ENCODE results near the gene CDC42BPG. TPM values are rescaled to one million over a fixed set of nuclear protein-coding genes. Genes with fewer than 3 reads are reported as not detected.

Gene CDC42BPG
- polyA plus RNA-seq, 1 experiment: 0.02 TPM

- ChIA-PET CTCF (interaction anchor here (0.5 to 1.8 kb wide), 3 partner anchors 15 to 1191 kb away, joined by 3 to 12 read pairs (median 8); no protein-coding TSS in a partner anchor), POLR2A (interaction anchor here (1.2 kb wide), 1 partner anchor 8 kb away, joined by 3 read pairs; no protein-coding TSS in a partner anchor)
- Histone ChIP-seq H3K27me3 (ENCODE audit: control insufficient read depth, insufficient read depth, low read length) (no peaks in the 10 kb centered on the region), H3K9me3 (ENCODE audit: control insufficient read depth, insufficient read depth, low read length) (peaks cover 5% of the 10 kb centered on the region; the same call in 1 of the 2 replicates), H3K27ac (ENCODE audit: low read depth, low read length) (no peak overlapping the region), H3K4me3 (ENCODE audit: low read depth, low read length) (no peak overlapping the region; the same call in 1 of the 2 replicates)
- DNase-seq (ENCODE audit: low read depth, low spot score): no peak
- TF ChIP-seq CTCF (IDR thresholded peaks at IDR 0.05; ENCODE audit: low read depth, low read length): no peak
Measured at GRCh38 chr11:64872790-64873488, 28.5 kb upstream of the CDC42BPG start.

- H3K27ac ChIP-seq (ENCODE audit: low read depth, low read length): no peak overlapping the region
- DNase-seq (ENCODE audit: low read depth, low spot score): no peak
- H3K27me3 ChIP-seq (ENCODE audit: control insufficient read depth, insufficient read depth, low read length): no peaks in the 10 kb centered on the region
- H3K4me3 ChIP-seq (ENCODE audit: low read depth, low read length): no peak overlapping the region; the same call in 1 of the 2 replicates
- CTCF ChIA-PET: no interaction called here
- no peak for TF ChIP-seq CTCF (IDR thresholded peaks at IDR 0.05; ENCODE audit: low read depth, low read length)
- H3K9me3 ChIP-seq (ENCODE audit: control insufficient read depth, insufficient read depth, low read length): no peaks in the 10 kb centered on the region; the same call in 1 of the 2 replicates
- POLR2A ChIA-PET: no interaction called here
Measured at GRCh38 chr11:64871492-64871891, 27.0 kb upstream of the CDC42BPG start.

GRCh38 chr11:64870893-64871466 lies 26.5 kb upstream of the CDC42BPG start:
- no peak for DNase-seq (ENCODE audit: low read depth, low spot score)
- no peak for TF ChIP-seq CTCF (IDR thresholded peaks at IDR 0.05; ENCODE audit: low read depth, low read length)
- no peak overlapping the region; the same call in 1 of the 2 replicates for H3K4me3 ChIP-seq (ENCODE audit: low read depth, low read length)
- POLR2A ChIA-PET: interaction anchor here (3.4 to 9.3 kb wide), 2 partner anchors 7 to 16 kb away, joined by 37 to 105 read pairs; partner anchors contain the start of gene EHD1
- H3K9me3 ChIP-seq (ENCODE audit: control insufficient read depth, insufficient read depth, low read length): no peaks in the 10 kb centered on the region; the same call in 1 of the 2 replicates
- H3K27ac ChIP-seq (ENCODE audit: low read depth, low read length): peak overlapping the region; percentile 95
- no peaks in the 10 kb centered on the region for H3K27me3 ChIP-seq (ENCODE audit: control insufficient read depth, insufficient read depth, low read length)
- CTCF ChIA-PET: no interaction called here

- no peak for DNase-seq (ENCODE audit: low read depth, low spot score)
- ChIA-PET CTCF (interaction anchor here (1.3 to 3.6 kb wide), 2 partner anchors 8 to 18 kb away, joined by 5 to 11 read pairs; partner anchors contain the start of gene EHD1), POLR2A (interaction anchor here (0.6 to 9.3 kb wide), 4 partner anchors 7 to 93 kb away, joined by 4 to 105 read pairs (median 22); partner anchors contain the start of gene EHD1)
- TF ChIP-seq CTCF (IDR thresholded peaks at IDR 0.05; ENCODE audit: low read depth, low read length): no peak; the same call in 1 of the 2 replicates
- no peaks in the 10 kb centered on the region; the same call in 1 of the 2 replicates for H3K9me3 ChIP-seq (ENCODE audit: control insufficient read depth, insufficient read depth, low read length)
- peak overlapping the region; percentile 95 for H3K27ac ChIP-seq (ENCODE audit: low read depth, low read length)
- H3K27me3 ChIP-seq (ENCODE audit: control insufficient read depth, insufficient read depth, low read length): no peaks in the 10 kb centered on the region
- H3K4me3 ChIP-seq (ENCODE audit: low read depth, low read length): peak overlapping the region; percentile 25
Measured at GRCh38 chr11:64870176-64870892, 25.9 kb upstream of the CDC42BPG start.

Data from AG04450 (cell line).